A673 (cell line): Measurements from ENCODE around the gene CCHCR1. TPM values are rescaled to one million over a fixed set of nuclear protein-coding genes. Genes with fewer than 3 reads are reported as not detected.
"Not testable (repeated sequence)": the region's sequence is repeated elsewhere in the genome, so short reads cannot be mapped to it uniquely, and the experiment has no call there.

Source experiments
- BruUV-seq: library from RNA; stranded (reverse); fragments of 400-500 nt; replicated peaks from 2 replicates; lab custom pipeline; 2021; lab: Mats Ljungman, UMichigan
- CTCF ChIA-PET: fragments of 300-600 bp; sonication (Branson Sonifier 250); formaldehyde crosslinking; loops from one replicate; lab custom pipeline; 2022; ENCODE audit warnings: antibody characterized with exemption; lab: Charles Lee
- POLR2A ChIA-PET: fragments of 300-600 bp; sonication (Branson Sonifier 250); formaldehyde crosslinking; loops from one replicate; lab custom pipeline; 2022; ENCODE audit warnings: antibody characterized with exemption; ENCODE audit not compliant: low non-redundant PET; lab: Charles Lee
- DNase-seq: peaks from one replicate; pipeline ENCODE4 v3.0.0-alpha.2; 2015; ENCODE audit warnings: low spot score
- H3K27ac ChIP-seq: fragments of 200-600 bp; sonication (generic); 2 replicates; pipeline ENCODE4 v1.5.1; 2016; ENCODE audit warnings: mixed run types, low read depth, mild to moderate bottlenecking, mixed read lengths, antibody characterized with exemption, low read length; ENCODE audit not compliant: poor library complexity, severe bottlenecking
- H3K27me3 ChIP-seq: fragments of 200-600 bp; sonication (generic); replicated peaks from 2 replicates; pipeline ENCODE4 v1.6.1; 2017; ENCODE audit warnings: mixed run types, low read depth, mild to moderate bottlenecking, mixed read lengths, antibody characterized with exemption, low read length; ENCODE audit not compliant: insufficient read depth, poor library complexity
- H3K36me3 ChIP-seq: fragments of 200-600 bp; sonication (generic); 2 replicates; pipeline ENCODE4 v1.6.1; 2016; ENCODE audit warnings: mixed run types, mild to moderate bottlenecking, mixed read lengths, antibody characterized with exemption, low read length; ENCODE audit not compliant: insufficient read depth, poor library complexity, severe bottlenecking
- H3K4me1 ChIP-seq: fragments of 200-600 bp; sonication (generic); 2 replicates; pipeline ENCODE4 v1.6.1; 2017; ENCODE audit warnings: mixed run types, mild to moderate bottlenecking, mixed read lengths, antibody characterized with exemption, low read length; ENCODE audit not compliant: insufficient read depth, poor library complexity, severe bottlenecking
- H3K4me3 ChIP-seq: fragments of 200-600 bp; sonication (generic); 2 replicates; pipeline ENCODE4 v1.5.1; 2016; ENCODE audit warnings: low read depth, mixed run types, mild to moderate bottlenecking, mixed read lengths, low read length; ENCODE audit not compliant: poor library complexity, severe bottlenecking
- H3K9me3 ChIP-seq: fragments of 200-600 bp; sonication (generic); 2 replicates; pipeline ENCODE4 v1.6.1; 2016; ENCODE audit warnings: mixed run types, low read depth, mild to moderate bottlenecking, mixed read lengths, antibody characterized with exemption, low read length; ENCODE audit not compliant: poor library complexity, severe bottlenecking
- CTCF ChIP-seq: fragments of 300-800, 200-600 bp; sonication (generic); conservative IDR thresholded peaks from 2 replicates; pipeline ENCODE4 v1.5.1; 2017; ENCODE audit warnings: low read depth, mild to moderate bottlenecking, antibody characterized with exemption, low read length, moderate library complexity, mixed read lengths
- EZH2 ChIP-seq: fragments of 200-600 bp; sonication (generic); IDR thresholded peaks from 2 replicates; pipeline ENCODE4 v1.6.1; 2017; ENCODE audit warnings: borderline replicate concordance, low read depth, mild to moderate bottlenecking, mixed read lengths, antibody characterized with exemption, low read length; ENCODE audit not compliant: poor library complexity, severe bottlenecking
- intact Hi-C: fragments of 100-400 bp; cut with micrococcal nuclease; formaldehyde crosslinking; loops from one replicate; pipeline ENCODE4 v1.10.0; 2022; ENCODE audit not compliant: unreplicated experiment
- total RNA-seq: library from RNA; stranded (reverse); gene quantifications from 2 replicates; pipeline ENCODE4 v1.2.3, GENCODE V29; 2021

CCHCR1 gene
- total RNA-seq, 1 experiment from 2014 or later, result 51.7 TPM

- BruUV-seq, intact Hi-C loops: not testable (repeated sequence)
Measured at GRCh38 chr6:31183287-31183686, 25.7 kb upstream of the CCHCR1 start.

DNA sequence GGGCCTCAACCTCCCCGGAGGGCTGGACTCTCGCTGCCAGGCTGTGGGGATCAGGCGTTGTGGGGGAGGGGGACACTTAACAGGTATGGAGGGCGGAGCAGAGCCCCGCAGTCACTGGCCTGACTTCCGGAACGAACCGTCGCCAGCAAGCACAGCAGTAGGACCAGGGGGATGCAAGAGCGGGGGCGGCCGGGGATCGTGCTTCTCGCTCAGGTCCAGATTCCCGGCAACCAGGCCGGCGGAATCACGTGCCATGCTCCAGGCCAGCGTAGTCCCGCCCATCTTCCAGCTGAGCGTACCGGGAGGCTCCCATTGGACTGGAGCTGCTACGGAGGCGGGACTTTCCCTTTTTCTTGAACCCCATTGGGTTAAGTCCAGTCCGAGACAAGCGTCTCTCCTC, 22.9 kb upstream of the CCHCR1 start:
- Histone ChIP-seq H3K4me1 (no peaks in the 10 kb centered on the region), H3K27me3 (no peaks in the 10 kb centered on the region), H3K36me3 (no peaks in the 10 kb centered on the region), H3K9me3 (no peaks in the 10 kb centered on the region), H3K4me3 (no peak overlapping the region), H3K27ac (no peak overlapping the region)
- POLR2A ChIA-PET, result no interaction called here
- BruUV-seq, result no TSS peak
- TF ChIP-seq EZH2, result no peak
- CTCF ChIA-PET, result no interaction called here
- intact Hi-C loops, result no loop called here
- DNase-seq, result no peak

More at GRCh38 chr6:31183287-31183686, 25.7 kb upstream of the CCHCR1 start:
- H3K27me3 ChIP-seq, H3K4me3 ChIP-seq, POLR2A ChIA-PET, H3K36me3 ChIP-seq, CTCF ChIA-PET, H3K9me3 ChIP-seq, H3K27ac ChIP-seq, DNase-seq, H3K4me1 ChIP-seq: not testable (repeated sequence)

- H3K27ac ChIP-seq, result no peak overlapping the region
- H3K9me3 ChIP-seq, result no peaks in the 10 kb centered on the region
- intact Hi-C loops, result no loop called here
- H3K27me3 ChIP-seq, result no peaks in the 10 kb centered on the region
- no peaks in the 10 kb centered on the region for H3K36me3 ChIP-seq
- no peak for TF ChIP-seq EZH2
- no peak for TF ChIP-seq CTCF
- DNase-seq, result no peak
- POLR2A ChIA-PET, result no interaction called here
- no TSS peak for BruUV-seq
- no peak overlapping the region for H3K4me3 ChIP-seq
- CTCF ChIA-PET, result no interaction called here
- H3K4me1 ChIP-seq, result no peaks in the 10 kb centered on the region
Measured at GRCh38 chr6:31179896-31180295, 22.3 kb upstream of the CCHCR1 start.

DNA sequence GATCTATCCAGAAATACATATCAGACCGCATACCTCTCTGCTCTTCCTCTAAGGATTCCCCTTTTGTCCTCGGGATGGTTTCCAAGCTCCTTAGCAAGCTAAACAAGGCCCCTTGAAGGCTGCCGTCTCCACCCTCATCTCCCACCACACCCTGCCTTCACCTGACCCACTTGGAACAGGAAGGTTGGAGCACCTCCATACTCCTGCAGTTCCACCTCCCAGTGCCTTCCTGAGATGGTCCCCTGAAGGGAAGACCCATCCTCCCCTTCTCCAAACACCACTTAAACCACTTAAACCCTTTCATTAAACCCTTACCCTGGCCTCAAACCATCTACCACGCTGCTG, 21.4 kb upstream of the CCHCR1 start:
- Histone ChIP-seq H3K36me3 (no peaks in the 10 kb centered on the region), H3K9me3 (no peaks in the 10 kb centered on the region), H3K27ac (no peak overlapping the region), H3K27me3 (no peaks in the 10 kb centered on the region), H3K4me3 (no peak overlapping the region), H3K4me1 (no peaks in the 10 kb centered on the region)
- BruUV-seq, result no TSS peak
- DNase-seq, result no peak
- intact Hi-C loops, result no loop called here
- ChIA-PET CTCF (no interaction called here), POLR2A (no interaction called here)
- TF ChIP-seq CTCF (no peak), EZH2 (no peak)
